CD4-positive, alpha-beta T cell treated with Interleukin-4 for 1 hour (primary cell): ENCODE measurements around the gene PF4V1.

ENCODE experiments used
- DNase-seq, 2 donors: peaks; one replicate each; pipeline ENCODE4 v3.0.0-alpha.2; 2020 to 2022

The PF4V1 gene

DNA sequence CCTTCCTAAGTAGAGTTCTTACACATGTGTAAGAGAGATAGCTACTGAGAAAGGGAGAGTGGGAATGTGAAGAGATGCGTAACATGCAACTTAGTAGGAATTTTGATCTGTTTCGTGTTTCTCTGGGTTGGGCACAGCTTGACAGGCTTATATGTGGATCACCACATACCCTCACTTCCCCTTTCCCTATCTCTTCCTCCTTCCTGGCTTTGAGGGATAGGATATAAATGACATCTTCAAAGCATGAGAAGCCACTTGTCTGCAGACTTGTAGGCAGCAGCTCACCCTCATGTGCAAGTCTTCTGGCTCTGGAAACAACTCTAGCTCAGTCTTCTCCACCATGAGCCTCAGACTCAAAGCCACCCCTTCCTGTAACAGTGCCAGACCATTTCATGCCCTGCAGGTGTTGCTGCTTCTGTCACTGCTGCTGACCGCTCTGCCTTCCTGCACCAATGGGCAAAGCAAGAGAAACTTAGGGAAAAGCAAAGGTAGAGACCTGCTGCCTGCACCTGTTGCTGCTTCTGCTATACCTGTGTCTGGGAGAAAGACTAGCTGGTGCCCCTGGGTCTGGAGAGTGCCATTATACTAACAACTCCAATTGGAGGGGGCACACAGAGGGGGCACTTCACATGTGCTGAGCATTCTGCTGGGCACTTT, 5.4 kb upstream of the PF4V1 start:
- DNase-seq, result no peak

DNA sequence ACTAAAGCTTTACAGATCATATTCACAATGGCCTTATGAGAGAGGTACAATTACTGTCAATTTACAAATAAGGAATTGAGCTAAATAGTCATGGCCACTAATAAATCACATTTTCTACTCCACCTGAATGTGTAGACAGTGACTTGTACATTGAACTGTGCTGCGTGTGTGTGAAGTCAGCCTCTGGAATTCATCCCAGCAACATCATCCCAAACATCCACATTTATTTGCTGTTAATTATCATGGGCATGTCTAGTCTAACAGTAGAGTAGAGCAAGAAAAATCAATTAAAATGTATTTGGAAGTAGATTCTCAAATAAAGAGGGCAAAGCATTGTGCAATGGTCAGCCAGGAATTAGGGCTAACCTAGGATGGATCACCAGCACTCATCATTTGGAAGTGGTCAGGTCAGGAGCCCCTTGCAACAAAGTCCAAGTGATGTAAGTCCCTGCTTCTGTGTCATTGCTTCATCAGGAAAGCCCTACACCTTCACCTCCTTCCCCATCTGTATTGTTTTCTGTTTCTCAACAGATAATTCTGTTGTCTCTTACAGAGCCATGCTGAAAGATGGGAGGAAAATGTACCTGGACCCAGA, 4.8 kb upstream of the PF4V1 start:
- no peak for DNase-seq

DNA sequence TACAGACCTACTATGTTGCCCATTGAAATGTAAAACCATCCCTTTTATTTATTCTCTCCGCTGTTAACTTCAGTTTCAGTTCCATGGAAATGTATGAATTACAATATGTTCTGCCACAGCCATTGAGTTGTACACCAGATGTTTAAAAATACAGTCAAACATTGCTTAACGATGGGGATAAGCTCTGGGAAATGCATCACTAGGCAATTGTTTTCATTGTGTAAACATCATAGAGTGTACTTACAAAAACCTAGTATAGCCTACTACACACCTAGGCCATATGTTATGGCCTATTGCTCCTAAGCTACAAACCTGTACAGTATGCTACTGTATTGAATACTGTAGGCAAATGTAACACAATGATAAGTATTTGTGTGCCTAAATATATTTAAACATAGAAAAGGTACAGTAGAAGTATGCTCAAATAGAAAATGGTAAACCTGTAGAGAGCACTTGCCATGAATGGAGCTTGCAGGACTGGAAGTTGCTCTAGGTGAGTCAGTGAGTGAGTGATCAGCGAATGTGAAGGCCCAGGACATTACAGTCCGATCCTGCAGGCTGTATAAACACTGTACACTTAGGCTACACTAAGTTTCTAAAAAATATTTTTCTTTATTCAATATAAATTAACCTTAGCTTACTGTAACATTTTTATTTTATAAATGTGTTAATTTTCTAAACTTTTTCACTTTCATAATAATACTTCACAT, 2.7 kb upstream of the PF4V1 start:
- DNase-seq, result no peak

DNA sequence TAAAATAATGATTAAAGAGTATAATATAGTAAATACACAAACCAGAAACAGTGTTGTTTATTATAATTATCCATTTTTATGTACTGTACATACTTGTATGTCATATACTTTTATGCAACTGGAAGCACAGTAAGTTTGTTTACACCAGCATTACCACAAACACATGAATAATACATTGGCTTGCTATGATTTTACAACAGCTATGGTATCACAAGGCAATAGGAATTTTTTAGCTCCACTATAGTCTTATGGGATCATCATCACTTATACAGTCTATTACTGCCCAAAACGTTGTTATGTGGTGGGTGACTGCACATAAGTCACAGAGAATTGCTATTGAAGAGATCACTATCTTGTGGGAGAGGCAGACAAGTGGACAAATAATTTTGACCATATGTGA, 1.8 kb upstream of the PF4V1 start:
- no peak for DNase-seq

DNA sequence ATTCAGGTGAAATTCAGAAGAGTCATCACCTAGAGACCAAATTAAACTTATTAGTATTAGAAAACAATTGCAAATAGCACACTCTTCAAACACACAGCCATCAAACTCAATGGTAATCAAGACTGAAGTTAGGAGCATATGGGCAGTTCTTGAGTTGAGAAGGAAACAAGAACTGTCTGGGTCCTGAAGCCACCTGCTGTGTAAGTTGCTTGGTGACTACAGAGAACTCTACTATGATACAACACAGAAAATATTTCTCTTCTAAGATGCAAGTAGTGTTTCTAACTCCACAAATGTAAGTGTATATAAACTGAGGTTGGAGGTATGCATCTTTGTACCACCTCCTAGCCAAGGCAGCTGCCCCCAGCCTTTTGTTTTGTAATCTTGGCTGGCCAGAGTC, 325 bp upstream of the PF4V1 start:
- no peak for DNase-seq

DNA sequence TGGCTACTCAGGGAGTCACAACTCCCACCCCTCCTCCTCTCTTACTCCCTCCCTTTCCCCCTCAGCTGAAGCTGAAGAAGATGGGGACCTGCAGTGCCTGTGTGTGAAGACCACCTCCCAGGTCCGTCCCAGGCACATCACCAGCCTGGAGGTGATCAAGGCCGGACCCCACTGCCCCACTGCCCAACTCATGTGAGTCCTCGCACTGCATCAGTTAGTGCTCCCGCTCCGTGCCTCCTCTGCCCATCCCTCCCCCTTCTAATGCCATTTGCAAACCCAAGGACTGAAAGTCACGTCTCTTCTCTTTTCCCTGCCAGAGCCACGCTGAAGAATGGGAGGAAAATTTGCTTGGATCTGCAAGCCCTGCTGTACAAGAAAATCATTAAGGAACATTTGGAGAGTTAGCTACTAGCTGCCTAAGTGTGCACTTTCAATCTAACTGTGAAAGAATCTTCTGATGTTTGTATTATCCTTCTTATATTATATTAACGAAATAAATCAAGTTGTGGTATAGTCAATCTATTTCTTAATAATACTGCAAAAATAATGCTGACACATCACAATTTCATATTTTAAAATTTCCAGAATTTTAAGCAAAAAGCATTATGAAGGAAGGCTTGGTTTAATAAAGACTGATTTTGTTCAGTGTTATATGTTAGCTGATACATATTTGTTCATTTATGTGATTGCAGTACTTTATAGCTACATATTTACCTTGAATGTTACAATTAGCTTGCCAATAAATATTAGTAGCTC, 800 bp downstream of the PF4V1 start:
- no peak for DNase-seq

DNA sequence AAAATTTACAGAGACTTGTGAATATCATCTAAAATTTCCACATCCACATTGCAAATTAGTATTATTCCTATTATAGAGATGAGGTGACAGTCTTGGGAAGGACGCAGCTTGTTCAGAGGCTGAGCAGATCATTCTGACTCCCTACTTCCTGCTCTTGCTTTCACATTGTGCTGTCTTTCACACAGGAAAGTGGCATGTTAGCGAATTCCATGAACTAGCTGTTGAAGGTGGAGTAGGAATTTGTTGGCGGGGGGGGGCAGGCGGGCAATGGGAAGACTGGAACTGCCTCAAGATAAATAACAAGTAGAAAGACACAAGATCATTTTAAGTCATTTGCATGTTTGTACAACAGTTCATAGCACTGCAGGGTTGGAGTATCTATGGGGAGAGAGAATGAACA, 2.3 kb downstream of the PF4V1 start:
- no peak for DNase-seq

DNA sequence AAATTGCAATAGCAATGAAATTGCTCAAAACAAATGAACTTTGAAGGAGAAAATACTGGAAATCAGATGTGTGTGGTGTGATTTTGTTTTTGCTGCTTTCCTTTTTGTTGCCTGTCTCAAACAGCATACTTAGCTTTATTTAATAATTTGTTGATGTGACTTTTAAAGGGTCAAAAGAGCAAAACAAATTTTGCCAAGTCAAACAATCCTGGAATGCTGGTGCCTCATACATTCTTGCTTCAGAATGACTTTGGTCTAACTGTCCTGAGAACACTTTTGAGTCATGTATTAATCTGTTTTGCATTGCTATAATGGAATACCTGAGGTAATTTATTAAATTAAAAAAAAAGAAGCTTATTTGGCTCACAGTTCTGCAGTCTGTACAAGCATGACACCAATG, 3.4 kb downstream of the PF4V1 start:
- DNase-seq, result no peak

DNA sequence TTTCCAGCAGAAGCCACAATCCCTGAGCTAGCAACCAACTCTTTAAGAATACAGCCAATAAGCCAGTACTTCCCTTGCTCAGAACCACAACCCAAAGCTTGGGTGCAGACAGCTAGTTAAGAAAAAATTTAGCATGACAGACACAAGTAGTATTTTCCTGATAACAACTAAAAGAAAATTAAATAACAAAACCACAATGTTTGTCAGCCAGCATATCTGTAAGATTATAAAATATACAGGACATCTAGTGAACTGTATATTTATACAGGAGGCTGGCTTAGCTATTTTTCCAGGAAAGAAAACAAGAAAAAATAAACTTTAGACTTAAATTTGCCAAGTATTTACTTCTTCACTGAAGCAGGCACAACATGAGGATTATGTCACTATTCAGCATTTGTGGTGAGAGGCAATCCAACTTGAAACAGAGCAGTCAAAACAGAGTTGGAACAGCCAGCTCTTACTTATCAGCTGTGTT, 6.6 kb downstream of the PF4V1 start:
- no peak for DNase-seq

DNA sequence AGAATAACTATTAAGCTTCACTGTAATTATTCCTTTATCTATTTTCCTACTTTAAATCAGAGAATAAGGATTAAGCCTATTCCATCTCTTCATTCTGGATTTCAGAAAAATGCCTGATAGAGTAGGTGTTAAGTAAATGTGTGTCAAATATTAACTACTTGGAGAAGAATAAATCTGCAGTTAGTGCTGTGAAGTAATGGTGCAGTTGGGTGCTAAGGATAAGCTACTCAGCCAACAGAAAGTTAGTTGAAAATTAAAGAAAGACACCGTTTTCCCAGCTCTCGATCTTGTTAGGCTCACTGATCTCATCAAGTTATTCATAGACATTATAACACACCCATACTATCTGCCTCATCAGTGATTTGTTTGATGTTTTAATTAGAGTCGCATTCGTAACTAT, 7.1 kb downstream of the PF4V1 start:
- no peak for DNase-seq

DNA sequence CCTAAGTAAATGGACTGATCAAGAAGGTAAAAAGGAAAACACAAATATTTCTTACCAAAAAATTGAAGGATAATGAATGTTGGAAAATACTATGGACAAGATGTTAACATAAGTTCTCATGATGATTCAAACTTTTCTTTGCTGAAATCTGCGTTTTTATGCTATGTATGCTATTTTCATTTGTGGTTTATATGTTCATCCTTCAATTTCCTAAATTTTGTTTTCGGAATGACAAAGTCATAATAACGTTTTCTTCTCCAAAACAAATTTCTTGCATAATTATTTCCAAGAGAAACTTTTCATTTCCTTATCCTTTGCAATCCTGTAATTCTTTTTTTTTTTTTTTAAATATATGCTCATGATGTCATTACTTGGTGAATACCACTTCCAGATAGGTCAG, 7.8 kb downstream of the PF4V1 start:
- no peak for DNase-seq

DNA sequence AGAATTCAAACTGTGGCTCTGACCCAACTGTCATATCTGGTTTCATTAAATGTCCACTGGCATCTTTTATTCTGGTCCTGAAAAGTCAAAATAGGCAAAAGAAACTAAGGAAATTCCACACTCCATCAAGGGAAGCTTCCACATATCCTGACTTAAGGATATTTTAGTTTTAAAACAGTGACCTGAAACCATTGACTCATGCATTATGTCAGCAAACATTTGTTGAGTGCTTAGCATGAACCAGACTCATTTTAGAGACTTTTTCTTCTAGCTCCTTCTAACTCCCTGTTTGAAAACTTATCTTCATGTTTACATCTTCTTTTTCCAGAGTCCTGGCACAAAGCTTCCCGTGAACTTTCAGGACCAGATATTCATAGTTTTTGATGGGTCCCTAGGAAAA, 9.2 kb downstream of the PF4V1 start:
- no peak for DNase-seq

DNA sequence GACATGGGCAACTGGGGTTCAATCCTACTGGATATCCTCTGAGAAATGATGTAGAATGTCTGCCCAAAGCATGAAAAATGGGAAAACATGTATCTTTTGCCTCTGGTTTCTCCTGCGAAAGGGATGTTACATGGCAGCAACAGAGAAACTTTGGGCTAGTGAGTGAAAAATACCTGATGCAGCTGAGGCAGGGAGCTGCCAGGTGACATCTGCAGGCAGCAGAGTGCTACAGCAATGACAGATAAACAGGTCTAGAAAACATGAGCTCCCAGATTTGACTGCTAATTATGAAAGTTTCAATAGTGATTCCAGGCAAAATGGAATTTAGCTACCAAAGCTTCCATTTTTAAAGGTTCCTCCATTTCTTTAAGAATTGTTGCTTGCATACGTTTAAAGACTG, 11.3 kb downstream of the PF4V1 start:
- DNase-seq, result no peak

DNA sequence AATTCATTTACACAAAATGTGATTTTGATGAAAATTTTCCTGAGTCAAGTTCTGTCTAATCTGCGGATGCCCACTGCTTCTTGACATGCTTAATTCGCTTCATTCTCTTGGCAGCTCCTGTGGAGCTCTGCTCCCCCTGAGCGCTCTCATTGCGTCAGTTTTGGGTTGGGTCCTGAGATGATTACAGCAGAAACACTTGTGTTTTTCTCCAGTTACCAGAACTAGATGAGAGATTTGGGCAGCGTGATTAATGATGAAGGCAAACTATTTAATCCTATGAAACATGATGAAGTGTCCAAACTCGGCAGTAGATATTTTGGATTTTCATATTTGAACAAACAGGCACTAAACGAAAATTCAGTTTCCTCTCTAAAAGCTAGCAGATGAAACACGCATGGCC, 11.9 kb downstream of the PF4V1 start:
- DNase-seq, result no peak

DNA sequence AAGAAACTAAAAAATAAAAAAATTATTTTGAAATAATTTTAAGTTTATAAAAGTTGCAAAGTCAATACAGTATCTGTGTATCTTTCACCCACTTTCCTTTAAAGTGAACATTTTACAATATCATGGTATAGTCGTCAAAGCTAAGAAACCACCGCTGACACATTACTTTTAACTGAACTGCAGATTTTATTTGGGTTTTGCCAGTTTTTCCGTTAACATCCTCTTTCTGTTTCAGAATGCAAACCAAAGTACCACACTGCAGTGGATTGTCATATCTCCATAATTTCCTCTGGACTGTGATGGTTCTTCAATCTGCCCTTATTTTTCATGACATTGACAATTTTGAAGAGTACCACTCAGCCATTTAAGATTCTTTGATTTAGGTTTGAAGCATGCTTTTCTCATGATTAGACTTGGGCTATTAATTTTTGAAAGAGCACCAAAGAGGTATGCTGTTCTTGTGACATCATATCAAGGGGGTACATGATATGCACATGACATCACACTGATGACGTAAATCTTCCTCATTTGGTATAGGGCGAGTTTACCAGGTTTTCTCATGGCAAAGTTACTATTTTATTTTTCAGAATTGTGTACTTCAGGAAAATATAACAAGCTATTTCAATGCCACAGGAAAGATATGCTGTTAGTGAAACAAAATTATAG, 12.5 kb downstream of the PF4V1 start:
- no peak for DNase-seq

DNA sequence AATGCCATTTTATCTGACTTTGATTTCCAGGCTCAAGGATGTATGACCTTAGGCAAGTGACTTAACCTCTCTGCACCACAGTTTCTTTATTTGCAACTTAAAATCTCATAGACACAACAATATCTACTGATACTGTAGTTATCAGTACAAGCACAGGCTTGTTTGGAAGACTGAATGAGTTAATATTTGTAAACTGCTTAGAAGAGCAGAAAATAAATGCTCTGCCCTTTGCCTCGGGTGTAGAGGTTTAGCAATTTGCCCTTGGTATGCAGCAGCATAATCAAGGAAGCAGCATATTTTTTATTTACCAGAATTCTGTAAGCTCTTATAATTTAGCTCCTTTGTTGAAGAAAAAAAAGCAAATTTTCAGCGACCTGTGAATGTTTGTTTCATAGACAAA, 13.2 kb downstream of the PF4V1 start:
- DNase-seq, result no peak

DNA sequence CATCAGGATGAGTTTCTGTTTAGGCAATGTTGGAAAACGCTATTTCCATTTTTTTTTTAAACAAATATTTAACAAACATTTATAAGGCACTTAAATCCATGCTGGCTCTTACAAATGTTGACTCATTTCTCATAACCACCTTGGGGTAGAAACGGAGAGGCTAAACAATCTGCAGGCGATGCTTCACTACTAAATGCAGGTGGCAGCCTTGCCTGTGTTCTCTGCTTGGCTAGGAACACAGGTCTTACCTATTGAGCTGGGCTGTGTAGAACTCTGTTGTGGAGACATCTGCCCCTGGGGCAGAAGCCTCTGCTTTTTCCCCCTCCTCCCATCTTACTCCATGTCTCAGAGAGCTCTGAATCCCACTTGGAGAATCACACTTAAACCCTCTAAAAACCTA, 14.7 kb downstream of the PF4V1 start:
- DNase-seq, result no peak

DNA sequence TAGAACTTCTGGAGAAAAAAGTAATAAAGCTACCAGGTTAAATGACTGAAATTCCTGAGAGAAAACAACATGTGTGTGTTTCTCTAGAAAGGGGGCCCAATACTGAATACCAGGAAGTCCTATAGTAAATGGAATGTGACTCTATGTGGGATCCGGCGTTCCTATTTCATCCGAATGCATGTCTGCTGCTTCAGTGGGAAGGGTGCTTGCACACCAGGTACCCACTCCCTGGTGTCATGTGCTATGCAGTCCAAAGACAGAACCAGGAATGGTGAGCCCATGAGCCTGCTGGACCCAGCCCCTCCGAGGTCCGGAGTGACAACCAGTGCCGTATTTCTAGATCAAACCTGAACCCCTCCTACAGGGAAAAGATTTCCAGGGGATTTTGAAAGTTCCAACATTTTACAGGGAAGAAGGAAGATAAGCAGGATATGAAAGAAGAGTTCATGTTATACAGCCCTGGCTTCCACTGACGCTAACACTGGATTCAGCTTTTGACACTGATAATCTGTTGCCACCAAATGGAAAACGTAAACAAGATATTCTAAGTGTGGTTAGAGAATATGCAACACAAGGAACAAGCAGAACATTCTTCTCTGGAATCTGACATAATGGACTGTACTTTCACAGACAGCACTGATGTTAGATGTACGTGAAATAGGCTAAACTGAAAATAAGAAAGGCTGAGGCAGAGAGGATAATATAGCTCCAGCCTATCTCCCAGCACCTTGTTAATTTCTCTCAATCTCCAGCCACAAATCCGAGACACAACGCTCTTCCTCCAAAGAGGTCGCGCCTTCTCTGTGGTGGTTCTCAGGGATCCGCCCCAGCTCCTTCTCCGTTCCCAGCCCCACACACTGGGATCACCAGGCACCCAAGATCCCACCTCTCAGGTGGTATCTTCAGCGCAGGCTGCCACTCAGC, 15.4 kb downstream of the PF4V1 start:
- no peak for DNase-seq

DNA sequence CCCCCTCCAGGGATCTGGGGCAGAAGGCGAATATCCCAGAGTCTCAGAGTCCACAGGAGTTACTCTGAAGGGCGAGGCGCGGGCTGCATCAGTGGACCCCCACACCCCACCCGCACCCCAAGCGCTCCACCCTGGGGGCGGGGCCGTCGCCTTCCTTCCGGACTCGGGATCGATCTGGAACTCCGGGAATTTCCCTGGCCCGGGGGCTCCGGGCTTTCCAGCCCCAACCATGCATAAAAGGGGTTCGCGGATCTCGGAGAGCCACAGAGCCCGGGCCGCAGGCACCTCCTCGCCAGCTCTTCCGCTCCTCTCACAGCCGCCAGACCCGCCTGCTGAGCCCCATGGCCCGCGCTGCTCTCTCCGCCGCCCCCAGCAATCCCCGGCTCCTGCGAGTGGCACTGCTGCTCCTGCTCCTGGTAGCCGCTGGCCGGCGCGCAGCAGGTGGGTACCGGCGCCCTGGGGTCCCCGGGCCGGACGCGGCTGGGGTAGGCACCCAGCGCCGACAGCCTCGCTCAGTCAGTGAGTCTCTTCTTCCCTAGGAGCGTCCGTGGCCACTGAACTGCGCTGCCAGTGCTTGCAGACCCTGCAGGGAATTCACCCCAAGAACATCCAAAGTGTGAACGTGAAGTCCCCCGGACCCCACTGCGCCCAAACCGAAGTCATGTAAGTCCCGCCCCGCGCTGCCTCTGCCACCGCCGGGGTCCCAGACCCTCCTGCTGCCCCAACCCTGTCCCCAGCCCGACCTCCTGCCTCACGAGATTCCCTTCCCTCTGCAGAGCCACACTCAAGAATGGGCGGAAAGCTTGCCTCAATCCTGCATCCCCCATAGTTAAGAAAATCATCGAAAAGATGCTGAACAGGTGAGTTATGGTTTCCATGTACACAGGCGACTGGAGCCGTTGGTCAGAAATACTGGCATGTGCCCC, 16.3 kb downstream of the PF4V1 start, which contains the start of gene CXCL1:
Gene CXCL1 (plus strand): TSS at position 264 of the 926 bp plus-strand sequence. CDS start 78 bp downstream, at position 342.
- DNase-seq, result no peak

DNA sequence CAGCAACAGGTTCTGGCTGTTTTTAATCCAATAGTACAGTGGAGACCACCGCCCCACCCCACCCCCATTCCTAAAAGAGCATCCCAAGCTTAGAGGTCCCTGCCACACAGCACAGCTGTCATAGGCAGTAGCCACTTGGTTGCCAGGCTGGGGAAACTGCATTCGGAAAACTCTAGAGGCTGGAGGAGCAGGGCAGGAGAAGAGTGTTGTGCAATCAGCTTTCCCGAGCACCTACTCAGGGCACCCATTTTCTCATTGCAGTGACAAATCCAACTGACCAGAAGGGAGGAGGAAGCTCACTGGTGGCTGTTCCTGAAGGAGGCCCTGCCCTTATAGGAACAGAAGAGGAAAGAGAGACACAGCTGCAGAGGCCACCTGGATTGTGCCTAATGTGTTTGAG, 17.2 kb downstream of the PF4V1 start:
- DNase-seq, result no peak

DNA sequence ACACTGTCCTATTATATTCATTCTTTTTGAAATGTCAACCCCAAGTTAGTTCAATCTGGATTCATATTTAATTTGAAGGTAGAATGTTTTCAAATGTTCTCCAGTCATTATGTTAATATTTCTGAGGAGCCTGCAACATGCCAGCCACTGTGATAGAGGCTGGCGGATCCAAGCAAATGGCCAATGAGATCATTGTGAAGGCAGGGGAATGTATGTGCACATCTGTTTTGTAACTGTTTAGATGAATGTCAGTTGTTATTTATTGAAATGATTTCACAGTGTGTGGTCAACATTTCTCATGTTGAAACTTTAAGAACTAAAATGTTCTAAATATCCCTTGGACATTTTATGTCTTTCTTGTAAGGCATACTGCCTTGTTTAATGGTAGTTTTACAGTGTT, 17.7 kb downstream of the PF4V1 start:
- no peak for DNase-seq
